Small intestine (tissue), 7 donors: ENCODE measurements around the gene CSNK1A1L. TPM values are rescaled to one million over a fixed set of nuclear protein-coding genes. Genes with fewer than 3 reads are reported as not detected.

Experiments
- DNase-seq, 2 donors: peaks; one replicate each; pipeline versions ENCODE4 v3.0.0 to v3.0.0-alpha.2; 2013
- FAIRE-seq: peaks from 2 replicates; lab custom pipeline; 2012; peaks lifted over from hg19 to GRCh38; lab: Jason Lieb, UNC
- H3K27ac ChIP-seq, 3 donors: one replicate each; pipeline ENCODE4 v1.5.1; 2013; ENCODE audit warnings: low read length in 2 of 3, mild to moderate bottlenecking in 2 of 3, control low read depth in 1 of 3, inconsistent platforms in 1 of 3, low read depth in 1 of 3, moderate library complexity in 1 of 3
- H3K27me3 ChIP-seq, 3 donors: one replicate each; pipeline ENCODE4 v1.6.1; 2013; ENCODE audit warnings: low read length in 3 of 3, inconsistent platforms in 1 of 3; ENCODE audit not compliant: control insufficient read depth in 3 of 3, insufficient read depth in 3 of 3
- H3K36me3 ChIP-seq, 3 donors: one replicate each; pipeline ENCODE4 v1.6.1; 2013; ENCODE audit warnings: low read length in 3 of 3, inconsistent platforms in 1 of 3, low read depth in 1 of 3, mild to moderate bottlenecking in 1 of 3, moderate library complexity in 1 of 3; ENCODE audit not compliant: control insufficient read depth in 3 of 3, insufficient read depth in 2 of 3
- H3K4me1 ChIP-seq, 3 donors: one replicate each; pipeline ENCODE4 v1.6.1; 2013; ENCODE audit warnings: low read length in 2 of 3, inconsistent platforms in 1 of 3, low read depth in 1 of 3, mild to moderate bottlenecking in 1 of 3, moderate library complexity in 1 of 3; ENCODE audit not compliant: control insufficient read depth in 3 of 3, insufficient read depth in 2 of 3
- H3K4me3 ChIP-seq, 3 donors: one replicate each; pipeline ENCODE4 v1.5.1; 2013; ENCODE audit warnings: low read length in 3 of 3, control low read depth in 1 of 3, inconsistent platforms in 1 of 3, low read depth in 1 of 3, mild to moderate bottlenecking in 1 of 3, moderate library complexity in 1 of 3
- H3K9me3 ChIP-seq, 2 donors: one replicate each; pipeline ENCODE4 v1.6.1; 2013; ENCODE audit warnings: low read depth in 1 of 2, low read length in 1 of 2; ENCODE audit not compliant: control insufficient read depth in 2 of 2, insufficient read depth in 1 of 2
- WGBS, 3 donors: extraction: QIAGEN DNeasy Blood & Tissue Kit; methylation state at CpG; one replicate each; pipeline ENCODE4 v1.1.7; 2013; 5-methylcytosine and 5-hydroxymethylcytosine counted together
- polyA plus RNA-seq, 4 donors: library from polyadenylated mRNA; stranded (reverse) in 3 of 4; unstranded in 1 of 4; fragments of 200-250 nt in 3 of 4; fragments of 120-200 nt in 1 of 4; gene quantifications; one replicate each; pipeline versions ENCODE4 v1.2.1 to v1.2.3, GENCODE V29; 2013
- donor health status: healthy with polysubstance abuse.
- donor health status: control.
- donor health status: control.
- donor health status: Bipolar disorder and iron deficiency.
- donor health status: healthy.

The CSNK1A1L gene
- polyA plus RNA-seq, 4 donors: not detected

GRCh38 chr13:37085606-37086005, 19.9 kb downstream of the CSNK1A1L start:
- H3K27ac ChIP-seq: no peak overlapping the region
- H3K4me3 ChIP-seq: no peak overlapping the region
- no peaks in the 10 kb centered on the region for H3K4me1 ChIP-seq
- FAIRE-seq: no peak
- WGBS, 3 donors: 48 to 55% (median 50%) methylated on average over 2 of the region's 2 CpGs
- H3K36me3 ChIP-seq: no peaks in the 10 kb centered on the region
- DNase-seq: no peak
- H3K27me3 ChIP-seq: peaks cover 0 to 4% (median 0%) of the 10 kb centered on the region in 3 donors
- H3K9me3 ChIP-seq: no peaks in the 10 kb centered on the region

- no peak for DNase-seq
- Histone ChIP-seq H3K27ac (no peak overlapping the region), H3K36me3 (no peaks in the 10 kb centered on the region), H3K9me3 (no peaks in the 10 kb centered on the region), H3K4me3 (no peak overlapping the region), H3K4me1 (no peaks in the 10 kb centered on the region), H3K27me3 (peaks cover 0 to 4% (median 0%) of the 10 kb centered on the region in 3 donors)
- no peak for FAIRE-seq
- 91 to 98% (median 94%) methylated on average over 2 of the region's 2 CpGs for WGBS, 3 donors
These were observed 28.6 kb downstream of the CSNK1A1L start for GRCh38 chr13:37076818-37077217.

- Histone ChIP-seq H3K27me3 (no peaks in the 10 kb centered on the region), H3K4me1 (no peaks in the 10 kb centered on the region), H3K36me3 (no peaks in the 10 kb centered on the region), H3K4me3 (no peak overlapping the region), H3K9me3 (no peaks in the 10 kb centered on the region), H3K27ac (no peak overlapping the region)
- DNase-seq (no peak), FAIRE-seq (no peak)
- 49 to 69% (median 64%) methylated on average over 2 of the region's 2 CpGs for WGBS, 3 donors
These were observed 30.3 kb downstream of the CSNK1A1L start for GRCh38 chr13:37075164-37075563.

- H3K27ac ChIP-seq: no peak overlapping the region
- H3K9me3 ChIP-seq: no peaks in the 10 kb centered on the region
- H3K4me1 ChIP-seq: no peaks in the 10 kb centered on the region
- H3K36me3 ChIP-seq: no peaks in the 10 kb centered on the region
- no peaks in the 10 kb centered on the region for H3K27me3 ChIP-seq
- DNase-seq: peak in 1 of 2 donors; percentile 21
- peak; percentile 47 for FAIRE-seq
- H3K4me3 ChIP-seq: no peak overlapping the region
- WGBS, 3 donors: 0 to 11% (median 2%) methylated on average over 1 of the region's 1 CpG
These were observed 30.8 kb downstream of the CSNK1A1L start for GRCh38 chr13:37074703-37075102.

GRCh38 chr13:37072024-37072423, 33.4 kb downstream of the CSNK1A1L start:
- FAIRE-seq (no peak), DNase-seq (no peak)
- Histone ChIP-seq H3K27ac (no peak overlapping the region), H3K4me1 (no peaks in the 10 kb centered on the region), H3K4me3 (no peak overlapping the region), H3K9me3 (no peaks in the 10 kb centered on the region), H3K36me3 (no peaks in the 10 kb centered on the region), H3K27me3 (no peaks in the 10 kb centered on the region)
- 38 to 63% (median 43%) methylated on average over 4 of the region's 4 CpGs for WGBS, 3 donors

GRCh38 chr13:37070956-37071355, 34.5 kb downstream of the CSNK1A1L start:
- WGBS, 3 donors: 87 to 90% (median 90%) methylated on average over 7 of the region's 7 CpGs
- Histone ChIP-seq H3K9me3 (no peaks in the 10 kb centered on the region), H3K4me3 (no peak overlapping the region), H3K27me3 (no peaks in the 10 kb centered on the region), H3K4me1 (no peaks in the 10 kb centered on the region), H3K27ac (no peak overlapping the region), H3K36me3 (no peaks in the 10 kb centered on the region)
- no peak for FAIRE-seq
- no peak for DNase-seq

GRCh38 chr13:37070145-37070695, 35.2 kb downstream of the CSNK1A1L start:
- H3K9me3 ChIP-seq: no peaks in the 10 kb centered on the region
- no peak overlapping the region for H3K27ac ChIP-seq

GRCh38 chr13:37069597-37070103, 35.8 kb downstream of the CSNK1A1L start:
- FAIRE-seq: no peak
- WGBS, 3 donors: 75 to 85% (median 76%) methylated on average over 20 to 22 of the region's 22 CpGs
- no peaks in the 10 kb centered on the region for H3K27me3 ChIP-seq

More at GRCh38 chr13:37070145-37070695, 35.2 kb downstream of the CSNK1A1L start:
- FAIRE-seq (no peak), DNase-seq (no peak)
- H3K4me1 ChIP-seq: no peaks in the 10 kb centered on the region
- H3K36me3 ChIP-seq: no peaks in the 10 kb centered on the region
- WGBS, 3 donors: 72 to 82% (median 73%) methylated on average over 9 of the region's 9 CpGs
- H3K27me3 ChIP-seq: no peaks in the 10 kb centered on the region
- H3K4me3 ChIP-seq: no peak overlapping the region

GRCh38 chr13:37068962-37069361, 36.5 kb downstream of the CSNK1A1L start:
- DNase-seq (no peak), FAIRE-seq (no peak)
- Histone ChIP-seq H3K4me1 (no peaks in the 10 kb centered on the region), H3K27me3 (no peaks in the 10 kb centered on the region), H3K9me3 (no peaks in the 10 kb centered on the region), H3K4me3 (no peak overlapping the region), H3K27ac (no peak overlapping the region), H3K36me3 (no peaks in the 10 kb centered on the region)

More at GRCh38 chr13:37069597-37070103, 35.8 kb downstream of the CSNK1A1L start:
- H3K27ac ChIP-seq: no peak overlapping the region
- H3K36me3 ChIP-seq: no peaks in the 10 kb centered on the region
- no peak overlapping the region for H3K4me3 ChIP-seq
- H3K4me1 ChIP-seq: no peaks in the 10 kb centered on the region
- no peaks in the 10 kb centered on the region for H3K9me3 ChIP-seq
- DNase-seq: no peak
